Natural killer cell (primary cell): ENCODE data around the gene TSKU. TPM values are rescaled to one million over a fixed set of nuclear protein-coding genes. Genes with fewer than 3 reads are reported as not detected.

Experiments
- ATAC-seq, 3 donors: fragments of 150-1000 bp in 2 of 3; fragments of 200-7000 bp in 1 of 3; cut with Tn5 transposase; 1 replicate in 1 of 3; 2 replicates in 2 of 3; pipeline ENCODE4 v1.10.0; 2021; ENCODE audit warnings: mild to moderate bottlenecking in 2 of 3, moderate library complexity in 2 of 3
- DNase-seq, 2 donors: peaks; one replicate each; pipeline versions ENCODE4 v3.0.0 to v3.0.0-alpha.2; 2013 to 2021; ENCODE audit warnings: mixed read lengths in 1 of 2
- H3K27ac ChIP-seq: one replicate; pipeline ENCODE4 v1.5.1; 2013; ENCODE audit warnings: mild to moderate bottlenecking, low read length
- H3K27me3 ChIP-seq: one replicate; pipeline ENCODE4 v1.6.1; 2013; ENCODE audit warnings: low read length; ENCODE audit not compliant: control insufficient read depth, insufficient read depth
- H3K36me3 ChIP-seq: one replicate; pipeline ENCODE4 v1.6.1; 2013; ENCODE audit warnings: low read length; ENCODE audit not compliant: control insufficient read depth, insufficient read depth
- H3K4me1 ChIP-seq: one replicate; pipeline ENCODE4 v1.6.1; 2013; ENCODE audit warnings: low read length; ENCODE audit not compliant: control insufficient read depth, insufficient read depth
- H3K4me3 ChIP-seq: one replicate; pipeline ENCODE4 v1.5.1; 2013; ENCODE audit warnings: low read length
- H3K9me3 ChIP-seq: one replicate; pipeline ENCODE4 v1.6.1; 2013; ENCODE audit warnings: low read length; ENCODE audit not compliant: control insufficient read depth, insufficient read depth
- H3K27ac Mint-ChIP-seq, 2 donors: one replicate each; pipeline ENCODE4 v1.8.0; 2022; ENCODE audit warnings: mild to moderate bottlenecking in 2 of 2, mixed read lengths in 2 of 2, moderate library complexity in 1 of 2
- H3K27me3 Mint-ChIP-seq, 2 donors: one replicate each; pipeline ENCODE4 v1.8.0; 2022; ENCODE audit warnings: low read depth in 2 of 2, mixed read lengths in 2 of 2
- H3K36me3 Mint-ChIP-seq: one replicate; pipeline ENCODE4 v1.8.0; 2022; ENCODE audit warnings: mixed read lengths
- H3K4me1 Mint-ChIP-seq, 2 donors: one replicate each; pipeline ENCODE4 v1.8.0; 2022; ENCODE audit warnings: mixed read lengths in 2 of 2
- H3K4me3 Mint-ChIP-seq: one replicate; pipeline ENCODE4 v1.8.0; 2022; ENCODE audit warnings: mild to moderate bottlenecking, moderate library complexity, mixed read lengths
- H3K9me3 Mint-ChIP-seq, 2 donors: one replicate each; pipeline ENCODE4 v1.8.0; 2022; ENCODE audit warnings: mixed read lengths in 2 of 2
- CTCF ChIP-seq: fragments of 200-600 bp; IDR thresholded peaks from one replicate; pipeline ENCODE4 v1.8.0; 2022; ENCODE audit warnings: antibody characterized with exemption
- WGBS: methylation state at CpG from one replicate; pipeline ENCODE4 v1.1.7; 2013; ENCODE audit warnings: missing lambda C conversion rate; ENCODE audit not compliant: insufficient coverage; 5-methylcytosine and 5-hydroxymethylcytosine counted together
- intact Hi-C: fragments of 100-400 bp; cut with micrococcal nuclease; formaldehyde crosslinking; loops from one replicate; pipeline ENCODE4 v1.14.2; 2022
- total RNA-seq, 4 donors: library from RNA; stranded (reverse); fragments of 120-200 nt in 1 of 4; gene quantifications; one replicate each; pipeline versions ENCODE4 v1.2.3 to v1.2.4, GENCODE V29; 2013 to 2022

The TSKU gene
- total RNA-seq, 3 donors from 2014 or later (not counting 1 experiment from before 2014, with no cell fraction given): not detected

GRCh38 chr11:76844511-76844910 lies 61.4 kb downstream of the TSKU start:
- Mint-ChIP-seq H3K4me1 (no peaks in the 10 kb centered on the region), H3K9me3 (no peaks in the 10 kb centered on the region), H3K27me3 (peaks cover 34 to 36% of the 10 kb centered on the region in 2 donors), H3K4me3 (no peak overlapping the region), H3K27ac (no peak overlapping the region), H3K36me3 (no peaks in the 10 kb centered on the region)
- TF ChIP-seq CTCF: no peak
- no peaks in the 10 kb centered on the region for H3K27me3 ChIP-seq
- H3K4me3 ChIP-seq: no peak overlapping the region
- H3K9me3 ChIP-seq: no peaks in the 10 kb centered on the region
- H3K27ac ChIP-seq: no peak overlapping the region
- no peak for DNase-seq
- ATAC-seq: no peak
- H3K36me3 ChIP-seq: no peaks in the 10 kb centered on the region
- 85% methylated on average over 10 of the region's 10 CpGs for WGBS
- intact Hi-C loops: no loop called here
- H3K4me1 ChIP-seq: no peaks in the 10 kb centered on the region

GRCh38 chr11:76845069-76845468 lies 61.9 kb downstream of the TSKU start:
- no peak for TF ChIP-seq CTCF
- Mint-ChIP-seq H3K27ac (no peak overlapping the region), H3K4me1 (no peaks in the 10 kb centered on the region), H3K27me3 (peaks cover 30 to 32% of the 10 kb centered on the region in 2 donors), H3K36me3 (no peaks in the 10 kb centered on the region), H3K9me3 (no peaks in the 10 kb centered on the region), H3K4me3 (no peak overlapping the region)
- Histone ChIP-seq H3K27ac (no peak overlapping the region), H3K9me3 (no peaks in the 10 kb centered on the region), H3K36me3 (no peaks in the 10 kb centered on the region), H3K27me3 (no peaks in the 10 kb centered on the region), H3K4me1 (no peaks in the 10 kb centered on the region), H3K4me3 (no peak overlapping the region)
- DNase-seq (no peak), ATAC-seq (no peak)
- intact Hi-C loops: no loop called here
- WGBS: 74% methylated on average over 3 of the region's 3 CpGs

GRCh38 chr11:76846441-76846840 lies 63.3 kb downstream of the TSKU start:
- no peaks in the 10 kb centered on the region for H3K9me3 Mint-ChIP-seq
- peaks cover 25 to 26% of the 10 kb centered on the region in 2 donors for H3K27me3 Mint-ChIP-seq
- Histone ChIP-seq H3K27me3 (no peaks in the 10 kb centered on the region), H3K27ac (no peak overlapping the region), H3K9me3 (no peaks in the 10 kb centered on the region), H3K4me1 (no peaks in the 10 kb centered on the region), H3K4me3 (no peak overlapping the region), H3K36me3 (no peaks in the 10 kb centered on the region)
- H3K36me3 Mint-ChIP-seq: no peaks in the 10 kb centered on the region
- ATAC-seq (no peak), DNase-seq (no peak)
- no peak overlapping the region for H3K4me3 Mint-ChIP-seq
- TF ChIP-seq CTCF: no peak
- intact Hi-C loops: no loop called here
- H3K27ac Mint-ChIP-seq: no peak overlapping the region
- no peaks in the 10 kb centered on the region for H3K4me1 Mint-ChIP-seq
- WGBS: 85% methylated on average over 2 of the region's 3 CpGs

Other genes starting within 250 kb of the TSKU start
- gene LRRC32, start 112.6 kb upstream of the TSKU start, total RNA-seq: 1 to 10 TPM in 2 of 3 donors, under 1 TPM in 1; 0.14 to 1.4 (median 1.4) TPM
- 10 to 100 TPM; 12.1 to 14.8 (median 13.6) TPM for gene ACER3, start 77.6 kb downstream of the TSKU start, total RNA-seq